ENCODE data around the gene GCSAM. TPM values are rescaled to one million over a fixed set of nuclear protein-coding genes. Genes with fewer than 3 reads are reported as not detected.

The GCSAM gene
- total RNA-seq, 1 experiment from 2014 or later, result not detected

DNA sequence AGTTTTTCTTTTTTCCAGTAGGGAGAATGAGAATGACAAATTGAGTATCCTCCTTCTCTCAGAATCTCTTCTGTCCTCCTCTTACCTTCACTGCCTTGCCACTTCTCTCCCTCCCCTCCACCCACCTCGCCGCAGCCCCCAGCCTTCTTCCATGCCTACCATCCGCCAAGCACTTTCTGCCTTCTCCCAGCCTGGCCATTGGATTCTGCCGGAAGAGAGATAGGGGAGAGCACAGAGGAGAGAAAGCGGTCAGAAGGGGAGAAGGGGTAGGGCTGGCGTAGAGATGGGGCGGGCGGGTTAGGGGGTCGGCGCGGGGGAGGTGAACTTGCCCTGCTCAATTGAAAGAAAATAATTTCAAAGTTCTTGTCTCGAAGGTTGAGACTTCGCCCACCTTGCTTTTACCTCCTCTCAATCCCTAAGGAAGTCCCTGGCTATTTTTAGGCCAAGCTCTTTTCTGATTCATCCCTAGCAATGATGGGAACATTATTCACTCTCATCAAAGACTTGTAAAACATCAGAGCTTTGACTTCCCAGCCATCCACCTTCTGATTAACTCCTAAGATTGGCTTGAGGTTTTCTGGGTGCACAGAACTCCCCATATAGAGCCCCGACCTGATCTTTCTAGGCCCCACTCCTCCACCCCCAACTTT, 46.0 kb downstream of the GCSAM start:
- peak overlapping the region; percentile 74 for H3K4me3 ChIP-seq (ENCODE audit: low read depth, low read length)
- no TSS peak for BruUV-seq (replicated peaks)
- TF ChIP-seq, protein P1, sequence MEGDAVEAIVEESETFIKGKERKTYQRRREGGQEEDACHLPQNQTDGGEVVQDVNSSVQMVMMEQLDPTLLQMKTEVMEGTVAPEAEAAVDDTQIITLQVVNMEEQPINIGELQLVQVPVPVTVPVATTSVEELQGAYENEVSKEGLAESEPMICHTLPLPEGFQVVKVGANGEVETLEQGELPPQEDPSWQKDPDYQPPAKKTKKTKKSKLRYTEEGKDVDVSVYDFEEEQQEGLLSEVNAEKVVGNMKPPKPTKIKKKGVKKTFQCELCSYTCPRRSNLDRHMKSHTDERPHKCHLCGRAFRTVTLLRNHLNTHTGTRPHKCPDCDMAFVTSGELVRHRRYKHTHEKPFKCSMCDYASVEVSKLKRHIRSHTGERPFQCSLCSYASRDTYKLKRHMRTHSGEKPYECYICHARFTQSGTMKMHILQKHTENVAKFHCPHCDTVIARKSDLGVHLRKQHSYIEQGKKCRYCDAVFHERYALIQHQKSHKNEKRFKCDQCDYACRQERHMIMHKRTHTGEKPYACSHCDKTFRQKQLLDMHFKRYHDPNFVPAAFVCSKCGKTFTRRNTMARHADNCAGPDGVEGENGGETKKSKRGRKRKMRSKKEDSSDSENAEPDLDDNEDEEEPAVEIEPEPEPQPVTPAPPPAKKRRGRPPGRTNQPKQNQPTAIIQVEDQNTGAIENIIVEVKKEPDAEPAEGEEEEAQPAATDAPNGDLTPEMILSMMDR (IDR thresholded peaks at IDR 0.05; ENCODE audit: insufficient read depth in 1 of 2, low read depth in 1 of 2, low read length in 1 of 2, severe bottlenecking in 1 of 2, unreplicated experiment in 1 of 2), result no peak
- peak overlapping the region; percentile 94 for H3K27ac Mint-ChIP-seq (ENCODE audit: unreplicated experiment)
- peaks cover 60% of the 10 kb centered on the region for H3K4me1 Mint-ChIP-seq (ENCODE audit: low read depth, unreplicated experiment)
- H3K9me3 Mint-ChIP-seq (ENCODE audit: unreplicated experiment), result no peaks in the 10 kb centered on the region
- peaks cover 56% of the 10 kb centered on the region for H3K36me3 Mint-ChIP-seq (ENCODE audit: insufficient read depth, unreplicated experiment)
- no peaks in the 10 kb centered on the region for H3K9me3 ChIP-seq
- no peaks in the 10 kb centered on the region for H3K27me3 ChIP-seq (replicated peaks; ENCODE audit: control insufficient read depth, insufficient read depth, low read length)
- POLR2A ChIA-PET, result interaction anchor here (0.9 to 1.4 kb wide), 4 partner anchors 10 to 108 kb away, joined by 3 to 7 read pairs (median 5); partner anchors contain the start of gene ABHD10
- H3K4me3 Mint-ChIP-seq (ENCODE audit: unreplicated experiment), result peak overlapping the region; percentile 73
- CTCF ChIA-PET, result no interaction called here
- intact Hi-C loops (cut with micrococcal nuclease; ENCODE audit: unreplicated experiment), result loop anchor here (5.0 kb wide), 1 partner anchor 355 kb away; no protein-coding TSS in a partner anchor
- DNase-seq, result no peak
- H3K27me3 Mint-ChIP-seq (ENCODE audit: insufficient read depth, unreplicated experiment), result no peaks in the 10 kb centered on the region
- H3K36me3 ChIP-seq (ENCODE audit: control insufficient read depth, insufficient read depth, low read length), result no peaks in the 10 kb centered on the region
- H3K4me1 ChIP-seq, result peaks cover 73% of the 10 kb centered on the region

- Mint-ChIP-seq H3K4me1 (ENCODE audit: low read depth, unreplicated experiment) (peaks cover 56% of the 10 kb centered on the region), H3K9me3 (ENCODE audit: unreplicated experiment) (no peaks in the 10 kb centered on the region), H3K4me3 (ENCODE audit: unreplicated experiment) (peak within 1 kb of the TSS; percentile 73), H3K27me3 (ENCODE audit: insufficient read depth, unreplicated experiment) (no peaks in the 10 kb centered on the region), H3K36me3 (ENCODE audit: insufficient read depth, unreplicated experiment) (peaks cover 51% of the 10 kb centered on the region), H3K27ac (ENCODE audit: unreplicated experiment) (peak within 1 kb of the TSS; percentile 94)
- CTCF ChIA-PET, result no interaction called here
- peak; percentile 92 to 95 for DNase-seq
- BruUV-seq (replicated peaks), result no TSS peak
- peaks cover 66% of the 10 kb centered on the region for H3K4me1 ChIP-seq
- TF ChIP-seq, protein P1 (IDR thresholded peaks at IDR 0.05; ENCODE audit: insufficient read depth in 1 of 2, low read depth in 1 of 2, low read length in 1 of 2, severe bottlenecking in 1 of 2, unreplicated experiment in 1 of 2), result peak; percentile 21 to 34
- H3K4me3 ChIP-seq (ENCODE audit: low read depth, low read length), result peak within 1 kb of the TSS; percentile 74
- intact Hi-C loops (cut with micrococcal nuclease; ENCODE audit: unreplicated experiment), result loop anchor here (5.0 kb wide), 1 partner anchor 354 kb away; no protein-coding TSS in a partner anchor
- POLR2A ChIA-PET, result interaction anchor here (0.9 to 1.4 kb wide), 4 partner anchors 11 to 107 kb away, joined by 3 to 7 read pairs (median 5); partner anchors contain the start of gene ABHD10
- no peaks in the 10 kb centered on the region for H3K9me3 ChIP-seq
- H3K36me3 ChIP-seq (ENCODE audit: control insufficient read depth, insufficient read depth, low read length), result no peaks in the 10 kb centered on the region
- no peaks in the 10 kb centered on the region for H3K27me3 ChIP-seq (replicated peaks; ENCODE audit: control insufficient read depth, insufficient read depth, low read length)
Observed at GRCh38 chr3:112086076-112086854, 46.8 kb downstream of the GCSAM start, which contains the start of gene C3orf52. C3orf52 (plus strand) TSS chr3:112086389; CDS start chr3:112086408, 19 bp downstream.

DNA sequence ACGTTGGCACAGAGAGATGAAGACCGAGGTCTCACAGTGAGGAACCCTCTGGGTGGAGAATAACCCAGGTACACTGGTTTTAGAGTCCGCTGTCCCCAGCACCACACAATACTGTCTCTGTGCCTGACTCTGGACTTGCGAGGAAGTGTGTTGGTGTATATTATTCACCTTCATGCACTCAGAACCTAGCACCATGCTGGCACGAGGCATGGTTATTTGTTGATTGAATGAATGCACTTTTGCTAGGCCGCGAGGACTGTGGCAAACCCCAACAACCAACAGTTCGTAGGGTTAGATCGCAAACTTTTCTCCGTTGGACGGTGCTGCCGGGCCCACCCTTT, 47.3 kb downstream of the GCSAM start:
- peaks cover 45% of the 10 kb centered on the region for H3K36me3 Mint-ChIP-seq (ENCODE audit: insufficient read depth, unreplicated experiment)
- no peak for DNase-seq
- BruUV-seq (replicated peaks), result TSS peak; percentile 87
- ChIA-PET CTCF (interaction anchor here (1.6 kb wide), 1 partner anchor 26 kb away, joined by 5 read pairs; no protein-coding TSS in a partner anchor), POLR2A (interaction anchor here (1.0 to 1.4 kb wide), 4 partner anchors 9 to 107 kb away, joined by 3 to 9 read pairs (median 4); partner anchors contain the start of gene ABHD10)
- Histone ChIP-seq H3K27me3 (replicated peaks; ENCODE audit: control insufficient read depth, insufficient read depth, low read length) (no peaks in the 10 kb centered on the region), H3K36me3 (ENCODE audit: control insufficient read depth, insufficient read depth, low read length) (no peaks in the 10 kb centered on the region), H3K4me3 (ENCODE audit: low read depth, low read length) (peak overlapping the region; percentile 74), H3K4me1 (peaks cover 61% of the 10 kb centered on the region), H3K9me3 (no peaks in the 10 kb centered on the region)
- H3K27me3 Mint-ChIP-seq (ENCODE audit: insufficient read depth, unreplicated experiment), result no peaks in the 10 kb centered on the region
- peaks cover 51% of the 10 kb centered on the region for H3K4me1 Mint-ChIP-seq (ENCODE audit: low read depth, unreplicated experiment)
- intact Hi-C loops (cut with micrococcal nuclease; ENCODE audit: unreplicated experiment), result loop anchor here (1.0 to 5.0 kb wide), 3 partner anchors 10 to 353 kb away; no protein-coding TSS in a partner anchor
- H3K27ac Mint-ChIP-seq (ENCODE audit: unreplicated experiment), result peak overlapping the region; percentile 94
- TF ChIP-seq, protein P1 (IDR thresholded peaks at IDR 0.05; ENCODE audit: insufficient read depth in 1 of 2, low read depth in 1 of 2, low read length in 1 of 2, severe bottlenecking in 1 of 2, unreplicated experiment in 1 of 2), result no peak
- H3K4me3 Mint-ChIP-seq (ENCODE audit: unreplicated experiment), result peak overlapping the region; percentile 73
- no peaks in the 10 kb centered on the region for H3K9me3 Mint-ChIP-seq (ENCODE audit: unreplicated experiment)

Data from Caco-2 (cell line).